SK-N-MC (cell line): Measurements from ENCODE around the gene TRH.

Experiments
- EZH2 ChIP-seq: fragments of 200-600 bp; sonication (generic); IDR thresholded peaks from one replicate; pipeline ENCODE4 v1.6.1; 2017; ENCODE audit warnings: antibody characterized with exemption
- FOXP2 ChIP-seq: optimal IDR thresholded peaks from 2 replicates; pipeline ENCODE3; 2011; ENCODE audit warnings: mild to moderate bottlenecking, moderate library complexity; ENCODE audit not compliant: insufficient read depth; ENCODE audit errors: extremely low read length, control extremely low read depth
- POLR2AphosphoS5 ChIP-seq: IDR thresholded peaks from 2 replicates; pipeline ENCODE4 v1.6.1; 2012; ENCODE audit warnings: mild to moderate bottlenecking, low read depth, low read length, borderline replicate concordance

GRCh38 chr3:129953621-129954020, 20.9 kb upstream of the TRH start:
- TF ChIP-seq EZH2 (no peak), POLR2AphosphoS5 (no peak), FOXP2 (no peak)
